Breast epithelium (tissue), 4 donors: ENCODE results near the gene F3. TPM values are rescaled to one million over a fixed set of nuclear protein-coding genes. Genes with fewer than 3 reads are reported as not detected.
A peak's percentile ranks its signal among the peaks of the same experiment; 100 is the strongest.

Experiments used
- DNase-seq, 2 donors: peaks; one replicate each; pipeline ENCODE4 v3.0.0-alpha.2; 2019; ENCODE audit warnings: low spot score in 2 of 2
- H3K27ac ChIP-seq, 2 donors: fragments of 200-600 bp; sonication (generic) in 1 of 2; one replicate each; pipeline ENCODE4 v1.5.1; 2016 to 2019; ENCODE audit warnings: mild to moderate bottlenecking in 1 of 2
- H3K27me3 ChIP-seq, 2 donors: fragments of 200-600 bp; sonication (generic) in 1 of 2; one replicate each; pipeline versions ENCODE4 v1.5.1 to v1.6.0; 2017 to 2019; ENCODE audit warnings: control low read depth in 1 of 2, mild to moderate bottlenecking in 1 of 2
- H3K36me3 ChIP-seq: fragments of 200-600 bp; one replicate; pipeline ENCODE4 v1.5.1; 2019
- H3K4me1 ChIP-seq, 2 donors: fragments of 200-600 bp; sonication (generic); one replicate each; pipeline ENCODE4 v1.5.1; 2016 to 2019; ENCODE audit warnings: control low read depth in 1 of 2
- H3K4me3 ChIP-seq, 3 donors: fragments of 200-600 bp; sonication (generic); 1 replicate in 2 of 3; 2 replicates in 1 of 3; pipeline ENCODE4 v1.5.1; 2016 to 2019; ENCODE audit warnings: mild to moderate bottlenecking in 3 of 3, moderate library complexity in 2 of 3
- H3K9me3 ChIP-seq, 2 donors: fragments of 200-600 bp; sonication (generic) in 1 of 2; one replicate each; pipeline ENCODE4 v1.5.1; 2016 to 2019; ENCODE audit warnings: control low read depth in 1 of 2
- POLR2A ChIP-seq: fragments of 450-650 bp; IDR thresholded peaks from one replicate; pipeline ENCODE4 v1.6.1; 2016; ENCODE audit warnings: antibody characterized with exemption, mild to moderate bottlenecking, moderate library complexity
- POLR2AphosphoS5 ChIP-seq, 3 donors: sonication (generic); formaldehyde crosslinking; IDR thresholded peaks; one replicate each; pipeline ENCODE4 v1.6.1; 2017; ENCODE audit warnings: antibody characterized with exemption in 3 of 3
- intact Hi-C: fragments of 100-400 bp; cut with DNase I; formaldehyde crosslinking; loops from one replicate; pipeline ENCODE4 v1.15.1; 2023; ENCODE audit warnings: low total_unique reads
- total RNA-seq, 3 donors: library from RNA; depleted of rRNA; stranded (reverse); fragments of >200 nt; gene quantifications; one replicate each; pipeline ENCODE4 v1.1.0, GENCODE V29; 2016
- TF ChIP-seq, protein P1 (sequence below), 3 donors: fragments of 450-650 bp; IDR thresholded peaks; one replicate each; pipeline ENCODE4 v1.5.1; 2016 to 2017; ENCODE audit warnings: antibody characterized with exemption in 3 of 3, mild to moderate bottlenecking in 3 of 3, moderate library complexity in 3 of 3

F3 gene
- total RNA-seq, 3 donors from 2014 or later, result 61.9 to 115 (median 108) TPM

DNA sequence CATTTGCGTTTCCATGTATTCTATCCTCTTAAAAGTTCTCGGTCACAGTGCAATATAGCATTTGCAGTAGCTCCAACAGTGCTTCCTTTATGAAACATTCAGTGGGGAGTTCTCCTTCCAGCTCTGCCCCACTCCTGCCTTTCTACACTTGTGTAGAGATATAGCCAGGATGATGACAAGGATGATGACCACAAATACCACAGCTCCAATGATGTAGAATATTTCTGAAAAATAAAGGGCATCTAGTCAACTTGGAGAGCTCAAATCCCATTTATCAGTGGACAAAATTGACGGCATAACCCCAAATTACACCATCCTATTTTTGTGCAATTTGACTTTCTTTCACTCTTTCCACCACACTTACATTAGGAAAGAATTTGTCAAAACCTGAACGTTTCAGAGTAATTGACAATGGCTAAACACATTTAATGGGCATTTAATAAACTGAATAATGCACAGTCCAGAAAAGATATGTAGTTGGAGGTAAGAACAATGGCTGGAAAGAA, 11.1 kb downstream of the F3 start:
- intact Hi-C loops, result no loop called here
- Histone ChIP-seq H3K27me3 (no peaks in the 10 kb centered on the region), H3K4me3 (no peak overlapping the region), H3K36me3 (no peaks in the 10 kb centered on the region), H3K27ac (no peak overlapping the region), H3K4me1 (no peaks in the 10 kb centered on the region), H3K9me3 (no peaks in the 10 kb centered on the region)
- DNase-seq, result no peak
- TF ChIP-seq, protein P1, sequence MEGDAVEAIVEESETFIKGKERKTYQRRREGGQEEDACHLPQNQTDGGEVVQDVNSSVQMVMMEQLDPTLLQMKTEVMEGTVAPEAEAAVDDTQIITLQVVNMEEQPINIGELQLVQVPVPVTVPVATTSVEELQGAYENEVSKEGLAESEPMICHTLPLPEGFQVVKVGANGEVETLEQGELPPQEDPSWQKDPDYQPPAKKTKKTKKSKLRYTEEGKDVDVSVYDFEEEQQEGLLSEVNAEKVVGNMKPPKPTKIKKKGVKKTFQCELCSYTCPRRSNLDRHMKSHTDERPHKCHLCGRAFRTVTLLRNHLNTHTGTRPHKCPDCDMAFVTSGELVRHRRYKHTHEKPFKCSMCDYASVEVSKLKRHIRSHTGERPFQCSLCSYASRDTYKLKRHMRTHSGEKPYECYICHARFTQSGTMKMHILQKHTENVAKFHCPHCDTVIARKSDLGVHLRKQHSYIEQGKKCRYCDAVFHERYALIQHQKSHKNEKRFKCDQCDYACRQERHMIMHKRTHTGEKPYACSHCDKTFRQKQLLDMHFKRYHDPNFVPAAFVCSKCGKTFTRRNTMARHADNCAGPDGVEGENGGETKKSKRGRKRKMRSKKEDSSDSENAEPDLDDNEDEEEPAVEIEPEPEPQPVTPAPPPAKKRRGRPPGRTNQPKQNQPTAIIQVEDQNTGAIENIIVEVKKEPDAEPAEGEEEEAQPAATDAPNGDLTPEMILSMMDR (IDR thresholded peaks at IDR 0.05), result no peak
- no peak for TF ChIP-seq POLR2A
- TF ChIP-seq POLR2AphosphoS5 (IDR thresholded peaks at IDR 0.05), result no peak

DNA sequence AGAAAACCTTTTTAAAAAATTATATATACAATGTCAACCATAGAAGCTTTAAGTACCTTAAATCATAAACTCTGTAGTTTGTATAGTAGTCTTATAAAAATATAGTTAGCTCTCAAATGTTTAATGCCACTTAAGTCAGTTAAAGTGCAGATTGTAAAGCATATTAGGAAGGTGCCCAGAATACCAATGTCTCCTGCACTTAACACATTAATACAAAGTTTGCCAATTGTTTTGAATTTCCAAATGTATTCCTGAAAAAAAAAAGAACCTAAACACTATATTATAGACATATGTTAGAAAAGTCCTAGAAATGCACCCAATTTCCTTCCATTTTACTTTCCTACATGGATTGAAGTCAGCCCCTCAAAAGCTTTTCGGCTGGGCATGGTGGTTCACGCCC, 12.1 kb downstream of the F3 start:
- DNase-seq, result no peak
- no peak overlapping the region for H3K4me3 ChIP-seq
- TF ChIP-seq POLR2AphosphoS5 (IDR thresholded peaks at IDR 0.05) (no peak), POLR2A (no peak)
- TF ChIP-seq, protein P1 (IDR thresholded peaks at IDR 0.05), result no peak
- no peak overlapping the region for H3K27ac ChIP-seq
- H3K27me3 ChIP-seq, result no peaks in the 10 kb centered on the region
- H3K4me1 ChIP-seq, result no peaks in the 10 kb centered on the region
- no peaks in the 10 kb centered on the region for H3K9me3 ChIP-seq
- no peaks in the 10 kb centered on the region for H3K36me3 ChIP-seq
- intact Hi-C loops, result no loop called here

DNA sequence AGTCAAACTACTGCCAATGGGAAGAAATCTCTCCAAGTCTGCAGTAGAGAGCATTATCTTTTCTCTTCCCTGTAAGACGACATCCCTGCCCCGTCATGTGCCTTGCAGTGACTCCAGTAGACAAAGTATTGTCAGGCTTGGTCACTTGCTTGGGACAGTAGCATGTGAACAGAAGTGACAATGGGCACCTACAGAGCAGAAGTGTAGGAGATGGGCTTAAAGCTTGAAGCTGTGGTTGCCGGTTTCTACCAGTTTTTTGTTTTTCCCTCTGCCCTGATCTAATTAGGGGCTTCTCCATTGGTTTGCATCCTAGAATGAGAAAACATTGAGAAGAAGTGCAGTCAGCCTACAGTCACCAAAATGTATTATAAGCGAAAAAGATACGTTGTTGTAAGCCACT, 12.7 kb downstream of the F3 start:
- Histone ChIP-seq H3K4me1 (no peaks in the 10 kb centered on the region), H3K27me3 (no peaks in the 10 kb centered on the region), H3K9me3 (no peaks in the 10 kb centered on the region), H3K36me3 (no peaks in the 10 kb centered on the region), H3K4me3 (no peak overlapping the region), H3K27ac (no peak overlapping the region)
- intact Hi-C loops, result no loop called here
- TF ChIP-seq POLR2AphosphoS5 (IDR thresholded peaks at IDR 0.05) (no peak), POLR2A (no peak)
- TF ChIP-seq, protein P1 (IDR thresholded peaks at IDR 0.05), result no peak
- no peak for DNase-seq

- Histone ChIP-seq H3K9me3 (no peaks in the 10 kb centered on the region), H3K36me3 (no peaks in the 10 kb centered on the region), H3K4me3 (no peak overlapping the region), H3K27me3 (no peaks in the 10 kb centered on the region), H3K4me1 (no peaks in the 10 kb centered on the region), H3K27ac (peak overlapping the region in 1 of 2 donors; percentile 68)
- intact Hi-C loops, result no loop called here
- DNase-seq, result no peak
- TF ChIP-seq POLR2A, result no peak
- TF ChIP-seq POLR2AphosphoS5 (IDR thresholded peaks at IDR 0.05), result no peak
- TF ChIP-seq, protein P1 (IDR thresholded peaks at IDR 0.05), result no peak
These were observed 13.3 kb downstream of the F3 start for GRCh38 chr1:94528299-94528698.

GRCh38 chr1:94527447-94528031, 14.0 kb downstream of the F3 start:
- intact Hi-C loops, result no loop called here
- no peak overlapping the region for H3K4me3 ChIP-seq
- no peaks in the 10 kb centered on the region for H3K4me1 ChIP-seq
- DNase-seq, result no peak
- H3K27me3 ChIP-seq, result no peaks in the 10 kb centered on the region
- no peaks in the 10 kb centered on the region for H3K36me3 ChIP-seq
- TF ChIP-seq, protein P1 (IDR thresholded peaks at IDR 0.05), result peak in 1 of 3 donors; percentile 27
- TF ChIP-seq POLR2AphosphoS5 (IDR thresholded peaks at IDR 0.05), result no peak
- no peaks in the 10 kb centered on the region for H3K9me3 ChIP-seq
- H3K27ac ChIP-seq, result peak overlapping the region; percentile 68 to 80
